Loucy (cell line): ENCODE results near the gene GRID1.

Source experiments
- H2AFZ ChIP-seq: fragments of 200-600 bp; sonication (generic); 2 replicates; pipeline ENCODE4 v1.6.0; 2016; ENCODE audit warnings: antibody characterized with exemption, mild to moderate bottlenecking, low read length, moderate library complexity
- H3F3A ChIP-seq: fragments of 200-600 bp; 2 replicates; pipeline ENCODE4 v1.6.0; 2016; ENCODE audit warnings: antibody characterized with exemption, low read depth, mild to moderate bottlenecking
- H3K27me3 ChIP-seq: fragments of 200-600 bp; sonication (generic); 2 replicates; pipeline ENCODE4 v1.6.1; 2014; ENCODE audit warnings: low read length, mild to moderate bottlenecking; ENCODE audit not compliant: insufficient read depth, poor library complexity, severe bottlenecking
- H3K36me3 ChIP-seq: fragments of 200-600 bp; sonication (generic); 2 replicates; pipeline ENCODE4 v1.6.1; 2016; ENCODE audit warnings: low read length; ENCODE audit not compliant: insufficient read depth
- H3K4me1 ChIP-seq: fragments of 200-600 bp; sonication (generic); 2 replicates; pipeline ENCODE4 v1.5.1; 2014; ENCODE audit warnings: low read length, mild to moderate bottlenecking; ENCODE audit not compliant: insufficient read depth, poor library complexity, severe bottlenecking
- H3K4me2 ChIP-seq: fragments of 200-600 bp; sonication (generic); 2 replicates; pipeline ENCODE4 v1.6.0; 2014; ENCODE audit warnings: antibody characterized with exemption, low read length, low read depth, mild to moderate bottlenecking; ENCODE audit not compliant: poor library complexity, severe bottlenecking
- H3K4me3 ChIP-seq: fragments of 200-600 bp; sonication (generic); 2 replicates; pipeline ENCODE4 v1.5.1; 2014; ENCODE audit warnings: low read length, mild to moderate bottlenecking, mixed read lengths; ENCODE audit not compliant: poor library complexity, severe bottlenecking
- H3K79me2 ChIP-seq: fragments of 200-600 bp; sonication (generic); 2 replicates; pipeline ENCODE4 v1.6.1; 2014; ENCODE audit warnings: low read length; ENCODE audit not compliant: insufficient read depth
- H3K9ac ChIP-seq: fragments of 200-600 bp; sonication (generic); 2 replicates; pipeline ENCODE4 v1.6.0; 2014; ENCODE audit warnings: mild to moderate bottlenecking, low read depth, low read length, moderate library complexity; ENCODE audit not compliant: poor library complexity, severe bottlenecking
- H3K9me2 ChIP-seq: fragments of 200-600 bp; sonication (generic); replicated peaks from 2 replicates; pipeline ENCODE4 v1.6.1; 2016; ENCODE audit warnings: low read depth, low read length, mixed read lengths
- H3K9me3 ChIP-seq: fragments of 200-600 bp; sonication (generic); 2 replicates; pipeline ENCODE4 v1.6.1; 2014; ENCODE audit warnings: mild to moderate bottlenecking, antibody characterized with exemption, low read length, low read depth; ENCODE audit not compliant: insufficient read depth
- H4K20me1 ChIP-seq: fragments of 200-600 bp; sonication (generic); 2 replicates; pipeline ENCODE4 v1.6.0; 2014; ENCODE audit warnings: antibody characterized with exemption, low read length, mild to moderate bottlenecking; ENCODE audit not compliant: insufficient read depth, poor library complexity, severe bottlenecking
- EZH2phosphoT487 ChIP-seq: fragments of 200-600 bp; IDR thresholded peaks from 2 replicates; pipeline ENCODE4 v1.6.1; 2018; ENCODE audit warnings: antibody characterized with exemption, mild to moderate bottlenecking, moderate library complexity, borderline replicate concordance
- TF ChIP-seq, protein P1 (sequence below): fragments of 200-600 bp; sonication (generic); conservative IDR thresholded peaks from 2 replicates; pipeline ENCODE4 v1.5.1; 2014; ENCODE audit warnings: mild to moderate bottlenecking, antibody characterized with exemption, low read length

The GRID1 gene

DNA sequence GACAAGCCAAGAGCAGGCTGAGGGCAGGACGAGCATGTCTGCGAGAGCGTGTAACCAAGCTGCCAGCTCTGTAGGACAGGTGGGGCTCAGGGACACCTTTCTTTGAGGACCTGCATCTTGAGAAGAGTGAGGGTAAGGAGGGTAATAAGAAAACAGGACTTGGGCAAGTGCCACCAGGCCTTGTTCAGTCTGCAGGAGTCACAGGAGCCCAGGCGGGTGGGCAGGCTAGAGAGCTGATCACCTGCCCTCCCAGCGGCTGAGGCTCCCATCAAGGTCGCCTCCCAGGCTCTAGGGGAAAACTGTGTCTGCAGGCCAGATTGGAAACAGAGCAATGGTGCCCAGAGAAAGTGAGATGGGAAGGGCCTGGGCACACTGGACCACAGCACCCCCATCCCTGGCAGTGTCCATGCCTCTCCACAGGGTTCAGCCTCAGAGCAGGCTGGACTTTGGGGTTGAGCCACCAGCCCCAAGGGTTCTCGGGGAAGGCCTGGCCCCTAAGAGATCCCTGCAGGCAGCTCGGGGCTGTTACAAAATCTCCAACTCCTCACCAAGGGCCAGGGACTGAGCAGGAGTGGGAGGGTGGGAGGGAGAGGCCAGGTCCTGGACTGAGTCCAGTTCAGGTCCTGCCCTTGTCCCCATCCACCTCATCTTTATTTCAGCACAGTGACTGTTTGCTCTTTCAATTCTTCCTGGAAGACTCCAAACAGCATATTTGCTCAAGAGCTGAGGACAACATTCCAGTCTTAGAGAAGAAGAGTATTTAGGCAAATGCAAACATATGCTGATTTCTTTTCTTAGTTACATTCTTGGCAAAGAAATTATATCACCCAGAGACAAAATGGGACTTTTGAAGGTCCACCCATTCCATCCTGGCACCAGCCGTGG lies 161.9 kb downstream of the GRID1 start:
- Histone ChIP-seq H3K9ac (no peak overlapping the region), H3K4me3 (no peak overlapping the region), H4K20me1 (no peaks in the 10 kb centered on the region), H3K36me3 (no peaks in the 10 kb centered on the region), H2AFZ (no peak overlapping the region), H3K9me2 (no peaks in the 10 kb centered on the region), H3K9me3 (no peaks in the 10 kb centered on the region), H3K79me2 (no peaks in the 10 kb centered on the region), H3K4me1 (no peaks in the 10 kb centered on the region), H3K27me3 (no peaks in the 10 kb centered on the region), H3K4me2 (no peak overlapping the region), H3F3A (no peaks in the 10 kb centered on the region)
- TF ChIP-seq, protein P1, sequence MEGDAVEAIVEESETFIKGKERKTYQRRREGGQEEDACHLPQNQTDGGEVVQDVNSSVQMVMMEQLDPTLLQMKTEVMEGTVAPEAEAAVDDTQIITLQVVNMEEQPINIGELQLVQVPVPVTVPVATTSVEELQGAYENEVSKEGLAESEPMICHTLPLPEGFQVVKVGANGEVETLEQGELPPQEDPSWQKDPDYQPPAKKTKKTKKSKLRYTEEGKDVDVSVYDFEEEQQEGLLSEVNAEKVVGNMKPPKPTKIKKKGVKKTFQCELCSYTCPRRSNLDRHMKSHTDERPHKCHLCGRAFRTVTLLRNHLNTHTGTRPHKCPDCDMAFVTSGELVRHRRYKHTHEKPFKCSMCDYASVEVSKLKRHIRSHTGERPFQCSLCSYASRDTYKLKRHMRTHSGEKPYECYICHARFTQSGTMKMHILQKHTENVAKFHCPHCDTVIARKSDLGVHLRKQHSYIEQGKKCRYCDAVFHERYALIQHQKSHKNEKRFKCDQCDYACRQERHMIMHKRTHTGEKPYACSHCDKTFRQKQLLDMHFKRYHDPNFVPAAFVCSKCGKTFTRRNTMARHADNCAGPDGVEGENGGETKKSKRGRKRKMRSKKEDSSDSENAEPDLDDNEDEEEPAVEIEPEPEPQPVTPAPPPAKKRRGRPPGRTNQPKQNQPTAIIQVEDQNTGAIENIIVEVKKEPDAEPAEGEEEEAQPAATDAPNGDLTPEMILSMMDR: no peak
- TF ChIP-seq EZH2phosphoT487: no peak

DNA sequence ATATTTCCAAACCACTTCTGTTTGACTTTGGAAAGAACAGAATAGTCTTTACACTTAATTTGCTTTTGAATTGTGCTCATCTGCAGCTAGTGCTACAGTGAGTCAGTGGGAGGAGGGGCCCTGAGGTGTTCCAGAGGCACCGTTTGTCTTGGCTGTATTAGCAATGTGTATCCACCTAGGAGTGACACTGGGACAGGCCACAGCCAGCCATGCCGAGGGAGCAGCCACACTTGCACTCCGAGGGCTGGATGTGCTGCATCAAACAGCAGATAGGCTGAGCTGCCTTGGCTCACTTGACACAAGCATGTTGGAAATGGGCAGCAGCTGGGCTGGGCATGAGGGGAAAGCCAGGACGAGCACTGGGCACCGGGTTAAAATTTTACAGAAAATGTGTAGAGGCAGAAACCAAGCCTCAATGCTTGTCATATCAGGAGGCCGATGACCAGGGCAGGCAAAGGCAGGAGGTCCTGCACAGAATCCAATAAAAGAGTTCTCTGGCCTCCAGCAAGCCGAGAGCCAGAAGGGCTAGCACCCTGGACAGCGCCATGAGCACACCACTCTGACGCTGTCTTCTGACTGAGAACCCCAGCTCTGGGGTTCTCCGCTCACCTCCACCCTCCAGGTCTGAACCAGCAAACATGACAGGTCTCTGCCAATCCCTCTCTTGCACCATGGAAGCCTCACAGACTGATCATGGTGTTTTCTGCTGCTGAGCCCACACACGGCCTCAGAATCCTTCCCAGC lies 163.3 kb downstream of the GRID1 start:
- H3F3A ChIP-seq: no peaks in the 10 kb centered on the region
- H3K79me2 ChIP-seq: no peaks in the 10 kb centered on the region
- no peak overlapping the region for H2AFZ ChIP-seq
- TF ChIP-seq EZH2phosphoT487: no peak
- TF ChIP-seq, protein P1: no peak
- H3K27me3 ChIP-seq: no peaks in the 10 kb centered on the region
- H3K9ac ChIP-seq: no peak overlapping the region
- H4K20me1 ChIP-seq: no peaks in the 10 kb centered on the region
- no peaks in the 10 kb centered on the region for H3K4me1 ChIP-seq
- no peak overlapping the region for H3K4me3 ChIP-seq
- H3K36me3 ChIP-seq: no peaks in the 10 kb centered on the region
- no peaks in the 10 kb centered on the region for H3K9me2 ChIP-seq
- no peak overlapping the region for H3K4me2 ChIP-seq
- no peaks in the 10 kb centered on the region for H3K9me3 ChIP-seq

DNA sequence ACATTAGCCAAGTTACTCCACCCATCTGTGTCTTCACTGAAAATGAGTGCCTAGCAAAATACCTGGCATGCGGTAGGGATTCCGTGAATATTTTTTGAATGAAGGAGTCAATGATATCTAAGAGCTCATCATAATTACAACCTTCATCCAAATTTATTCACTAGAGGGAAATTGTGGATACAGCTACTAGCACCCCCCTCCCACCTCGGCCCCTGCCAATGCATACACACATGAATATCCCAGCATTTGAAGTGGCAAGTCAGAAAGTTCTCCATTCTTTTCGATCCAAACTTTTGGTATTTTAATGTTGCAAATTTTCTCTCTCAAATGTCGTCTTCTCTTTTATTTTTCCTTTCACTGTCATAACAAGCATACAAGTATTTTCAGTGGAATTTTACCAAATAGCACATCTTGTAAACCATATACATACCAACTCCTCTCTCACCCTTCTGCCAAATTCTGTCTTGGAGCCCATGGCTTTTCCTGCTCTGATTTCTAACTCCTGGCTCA lies 164.3 kb downstream of the GRID1 start:
- no peak overlapping the region for H3K4me3 ChIP-seq
- H3K4me2 ChIP-seq: no peak overlapping the region
- H3K79me2 ChIP-seq: no peaks in the 10 kb centered on the region
- no peak overlapping the region for H2AFZ ChIP-seq
- no peak overlapping the region for H3K9ac ChIP-seq
- H3K27me3 ChIP-seq: no peaks in the 10 kb centered on the region
- no peaks in the 10 kb centered on the region for H3K4me1 ChIP-seq
- no peaks in the 10 kb centered on the region for H4K20me1 ChIP-seq
- no peaks in the 10 kb centered on the region for H3K36me3 ChIP-seq
- TF ChIP-seq EZH2phosphoT487: no peak
- TF ChIP-seq, protein P1: no peak
- no peaks in the 10 kb centered on the region for H3K9me3 ChIP-seq
- no peaks in the 10 kb centered on the region for H3K9me2 ChIP-seq
- H3F3A ChIP-seq: no peaks in the 10 kb centered on the region
